ENCODE measurements around the gene TNS3.

Gene TNS3

GRCh38 chr7:47290867-47291266 is 291.0 kb downstream of the TNS3 start:
- no peak for DNase-seq

GRCh38 chr7:47290466-47290865 is 291.4 kb downstream of the TNS3 start:
- no peak for DNase-seq

GRCh38 chr7:47288060-47288459 is 293.9 kb downstream of the TNS3 start:
- no peak for DNase-seq

- DNase-seq: no peak
Measured at GRCh38 chr7:47285860-47286491, 295.9 kb downstream of the TNS3 start.

- DNase-seq: no peak
Measured at GRCh38 chr7:47284691-47285635, 296.9 kb downstream of the TNS3 start.

GRCh38 chr7:47283497-47284131 is 298.3 kb downstream of the TNS3 start:
- DNase-seq: no peak

GRCh38 chr7:47282790-47283496 is 299.0 kb downstream of the TNS3 start:
- DNase-seq: no peak

GRCh38 chr7:47281966-47282643 is 299.8 kb downstream of the TNS3 start:
- DNase-seq: no peak

- no peak for DNase-seq
Measured at GRCh38 chr7:47281161-47281560, 300.8 kb downstream of the TNS3 start.

GRCh38 chr7:47280114-47280513 is 301.8 kb downstream of the TNS3 start:
- DNase-seq: no peak

- DNase-seq: no peak
Measured at GRCh38 chr7:47278043-47278442, 303.9 kb downstream of the TNS3 start.

GRCh38 chr7:47277321-47277781 is 304.6 kb downstream of the TNS3 start:
- DNase-seq: no peak

GRCh38 chr7:47273974-47274766 is 307.7 kb downstream of the TNS3 start:
- no peak for DNase-seq

GRCh38 chr7:47273088-47273487 is 308.8 kb downstream of the TNS3 start:
- DNase-seq: no peak

GRCh38 chr7:47271749-47272148 is 310.2 kb downstream of the TNS3 start:
- DNase-seq: no peak

- no peak for DNase-seq
Measured at GRCh38 chr7:47268851-47269836, 312.8 kb downstream of the TNS3 start.

- no peak for DNase-seq
Measured at GRCh38 chr7:47267346-47267745, 314.6 kb downstream of the TNS3 start.

- DNase-seq: no peak
Measured at GRCh38 chr7:47266799-47267198, 315.1 kb downstream of the TNS3 start.

GRCh38 chr7:47266131-47266706 is 315.7 kb downstream of the TNS3 start:
- peak; percentile 42 for DNase-seq

- DNase-seq: no peak
Measured at GRCh38 chr7:47265621-47266020, 316.3 kb downstream of the TNS3 start.

Data from DMS153 (cell line).